ENCODE measurements around the gene TEX11. TPM values are rescaled to one million over a fixed set of nuclear protein-coding genes. Genes with fewer than 3 reads are reported as not detected.

The TEX11 gene
- total and polyA plus RNA-seq, 4 donors, result not detected

- H3K4me1 ChIP-seq (ENCODE audit: control insufficient read depth in 5 of 5, insufficient read depth in 5 of 5, low read length in 5 of 5), result peaks cover 0 to 16% (median 6%) of the 10 kb centered on the region in 5 donors
- H3K4me3 ChIP-seq, result no peak overlapping the region
- TF ChIP-seq, protein P1, sequence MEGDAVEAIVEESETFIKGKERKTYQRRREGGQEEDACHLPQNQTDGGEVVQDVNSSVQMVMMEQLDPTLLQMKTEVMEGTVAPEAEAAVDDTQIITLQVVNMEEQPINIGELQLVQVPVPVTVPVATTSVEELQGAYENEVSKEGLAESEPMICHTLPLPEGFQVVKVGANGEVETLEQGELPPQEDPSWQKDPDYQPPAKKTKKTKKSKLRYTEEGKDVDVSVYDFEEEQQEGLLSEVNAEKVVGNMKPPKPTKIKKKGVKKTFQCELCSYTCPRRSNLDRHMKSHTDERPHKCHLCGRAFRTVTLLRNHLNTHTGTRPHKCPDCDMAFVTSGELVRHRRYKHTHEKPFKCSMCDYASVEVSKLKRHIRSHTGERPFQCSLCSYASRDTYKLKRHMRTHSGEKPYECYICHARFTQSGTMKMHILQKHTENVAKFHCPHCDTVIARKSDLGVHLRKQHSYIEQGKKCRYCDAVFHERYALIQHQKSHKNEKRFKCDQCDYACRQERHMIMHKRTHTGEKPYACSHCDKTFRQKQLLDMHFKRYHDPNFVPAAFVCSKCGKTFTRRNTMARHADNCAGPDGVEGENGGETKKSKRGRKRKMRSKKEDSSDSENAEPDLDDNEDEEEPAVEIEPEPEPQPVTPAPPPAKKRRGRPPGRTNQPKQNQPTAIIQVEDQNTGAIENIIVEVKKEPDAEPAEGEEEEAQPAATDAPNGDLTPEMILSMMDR (IDR thresholded peaks at IDR 0.05; ENCODE audit: control extremely low read depth, extremely low read depth), result no peak
- 57 to 74% methylated on average over 9 of the region's 9 CpGs for WGBS, 2 donors
- no peaks in the 10 kb centered on the region for H3K36me3 ChIP-seq (ENCODE audit: control insufficient read depth in 4 of 4, insufficient read depth in 4 of 4, low read length in 4 of 4)
- H3K9me3 ChIP-seq (ENCODE audit: control insufficient read depth in 4 of 4, insufficient read depth in 3 of 4, low read length in 3 of 4), result no peaks in the 10 kb centered on the region
- peak overlapping the region; percentile 43 to 90 for H3K27ac ChIP-seq (ENCODE audit: low read depth in 1 of 2, low read length in 1 of 2)
- no peak overlapping the region for H3K9ac ChIP-seq (ENCODE audit: insufficient read depth in 1 of 2, low read length in 2 of 2)
- H3K27me3 ChIP-seq (ENCODE audit: control insufficient read depth in 3 of 3, insufficient read depth in 3 of 3, low read length in 2 of 3), result no peaks in the 10 kb centered on the region
- no peak for ATAC-seq (ENCODE audit: insufficient read depth, low FRiP score)
- no peak for DNase-seq
These were observed 427.9 kb downstream of the TEX11 start for GRCh38 chrX:70480660-70481018.

DNA sequence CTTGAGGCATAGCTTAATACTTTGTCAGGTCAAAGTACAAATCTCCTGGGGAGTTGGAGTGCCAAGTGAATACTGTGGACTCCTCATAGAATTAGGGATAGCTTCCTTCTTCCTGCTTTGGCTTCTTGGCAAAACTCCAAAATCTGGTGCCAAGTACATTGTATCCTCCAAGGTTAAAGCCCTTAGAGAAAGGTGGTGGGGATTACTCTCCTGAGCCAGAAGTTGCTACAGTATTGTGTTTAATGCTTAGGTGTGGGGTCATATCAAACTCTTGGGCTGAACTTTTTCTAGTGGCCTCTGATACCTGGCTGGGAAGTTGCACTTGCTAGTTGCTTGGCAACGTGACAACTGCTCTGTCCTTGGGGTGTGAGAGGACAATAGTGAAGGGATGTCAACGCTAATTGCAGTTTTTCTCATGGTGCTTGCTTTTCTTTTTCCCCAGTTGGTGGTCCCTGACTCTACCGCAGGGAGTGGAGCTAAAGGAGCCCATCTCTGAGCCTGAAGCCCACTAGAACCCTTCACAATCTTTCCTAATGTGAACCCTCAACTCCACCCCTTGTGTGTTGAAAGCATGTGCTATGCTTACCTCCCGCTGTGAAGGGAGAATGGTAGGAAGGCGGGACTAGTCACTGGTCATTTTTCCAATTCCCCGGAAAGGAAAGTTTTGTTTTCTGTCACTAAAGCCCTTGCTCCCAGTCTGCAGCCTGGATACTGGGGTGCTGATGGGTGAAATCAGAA lies 428.4 kb downstream of the TEX11 start:
- Histone ChIP-seq H3K27me3 (ENCODE audit: control insufficient read depth in 3 of 3, insufficient read depth in 3 of 3, low read length in 2 of 3) (no peaks in the 10 kb centered on the region), H3K4me3 (no peak overlapping the region), H3K4me1 (ENCODE audit: control insufficient read depth in 5 of 5, insufficient read depth in 5 of 5, low read length in 5 of 5) (peaks cover 0 to 16% (median 6%) of the 10 kb centered on the region in 5 donors), H3K9me3 (ENCODE audit: control insufficient read depth in 4 of 4, insufficient read depth in 3 of 4, low read length in 3 of 4) (no peaks in the 10 kb centered on the region), H3K27ac (ENCODE audit: low read depth in 1 of 2, low read length in 1 of 2) (peak overlapping the region; percentile 58 to 90), H3K9ac (ENCODE audit: insufficient read depth in 1 of 2, low read length in 2 of 2) (no peak overlapping the region), H3K36me3 (ENCODE audit: control insufficient read depth in 4 of 4, insufficient read depth in 4 of 4, low read length in 4 of 4) (no peaks in the 10 kb centered on the region)
- 53 to 69% methylated on average over 6 of the region's 6 CpGs for WGBS, 2 donors
- DNase-seq (peak in 1 of 3 donors; percentile 13), ATAC-seq (ENCODE audit: insufficient read depth, low FRiP score) (peak; percentile 23)
- TF ChIP-seq, protein P1 (IDR thresholded peaks at IDR 0.05; ENCODE audit: control extremely low read depth, extremely low read depth), result no peak

GRCh38 chrX:70479247-70479921 lies 429.1 kb downstream of the TEX11 start:
- ATAC-seq (ENCODE audit: insufficient read depth, low FRiP score), result no peak
- DNase-seq, result no peak
- TF ChIP-seq, protein P1 (IDR thresholded peaks at IDR 0.05; ENCODE audit: control extremely low read depth, extremely low read depth), result no peak
- H3K4me1 ChIP-seq (ENCODE audit: control insufficient read depth in 5 of 5, insufficient read depth in 5 of 5, low read length in 5 of 5), result peaks cover 0 to 16% (median 6%) of the 10 kb centered on the region in 5 donors
- H3K9me3 ChIP-seq (ENCODE audit: control insufficient read depth in 4 of 4, insufficient read depth in 3 of 4, low read length in 3 of 4), result no peaks in the 10 kb centered on the region
- peak overlapping the region; percentile 58 to 90 for H3K27ac ChIP-seq (ENCODE audit: low read depth in 1 of 2, low read length in 1 of 2)
- H3K36me3 ChIP-seq (ENCODE audit: control insufficient read depth in 4 of 4, insufficient read depth in 4 of 4, low read length in 4 of 4), result no peaks in the 10 kb centered on the region
- 60 to 80% methylated on average over 4 of the region's 4 CpGs for WGBS, 2 donors
- H3K9ac ChIP-seq (ENCODE audit: insufficient read depth in 1 of 2, low read length in 2 of 2), result no peak overlapping the region
- no peak overlapping the region for H3K4me3 ChIP-seq
- H3K27me3 ChIP-seq (ENCODE audit: control insufficient read depth in 3 of 3, insufficient read depth in 3 of 3, low read length in 2 of 3), result no peaks in the 10 kb centered on the region

Small RNA genes lying within 50 kb of the gene (small RNA-seq; reads per million reads assigned to genes)
- not detected for gene SNORD3E (ENCODE audit: low replicate concordance)

Other genes with a start within 250 kb of the TEX11 start
- gene SLC7A3, start 22.4 kb upstream of the TEX11 start, total RNA-seq, result 1 to 10 TPM in 1 of 2 donors, under 1 TPM in 1; 0.12 to 1.3 TPM
- gene SLC7A3, start 22.4 kb upstream of the TEX11 start, polyA plus RNA-seq, result not detected
- gene SNX12, start 159.6 kb upstream of the TEX11 start, total RNA-seq, result 10 to 100 TPM; 42.0 to 67.7 TPM
- gene SNX12, start 159.6 kb upstream of the TEX11 start, polyA plus RNA-seq, result 10 to 100 TPM; 22.7 to 35.1 TPM
- gene FOXO4, start 187.1 kb upstream of the TEX11 start, total RNA-seq, result 10 to 100 TPM; 13.9 to 16.3 TPM
- 10 to 100 TPM in 1 of 2 donors, 1 to 10 TPM in 1; 9.4 to 10.8 TPM for gene FOXO4, start 187.1 kb upstream of the TEX11 start, polyA plus RNA-seq
- gene CXorf65, start 198.0 kb upstream of the TEX11 start, total RNA-seq, result not detected
- gene CXorf65, start 198.0 kb upstream of the TEX11 start, polyA plus RNA-seq, result 1 to 10 TPM in 1 of 2 donors, under 1 TPM in 1; 0.95 to 2.6 TPM
- gene IL2RG, start 202.9 kb upstream of the TEX11 start, total RNA-seq, result 10 to 100 TPM; 14.0 to 25.8 TPM
- 100 to 1,000 TPM in 1 of 2 donors, 10 to 100 TPM in 1; 13.5 to 136 TPM for gene IL2RG, start 202.9 kb upstream of the TEX11 start, polyA plus RNA-seq
- 10 to 100 TPM; 36.1 to 41.1 TPM for gene MED12, start 209.9 kb upstream of the TEX11 start, total RNA-seq
- 10 to 100 TPM; 10.3 to 13.8 TPM for gene MED12, start 209.9 kb upstream of the TEX11 start, polyA plus RNA-seq
- 1 to 10 TPM in 1 of 2 donors, under 1 TPM in 1; 0.86 to 1.5 TPM for gene NLGN3, start 236.1 kb upstream of the TEX11 start, total RNA-seq
- under 1 TPM; 0.20 to 0.71 TPM for gene NLGN3, start 236.1 kb upstream of the TEX11 start, polyA plus RNA-seq